Stimulated activated CD4-positive, alpha-beta T cell treated with anti-CD3 and anti-CD28 coated beads, Interleukin-15, amount 100 ng/mL, for 48 hours (primary cell): ENCODE data around the gene PSMD2.
"Not testable (repeated sequence)": the region's sequence is repeated elsewhere in the genome, so short reads cannot be mapped to it uniquely, and the experiment has no call there.

Experiments used
- DNase-seq, 2 donors: peaks; one replicate each; pipeline ENCODE4 v3.0.0-alpha.2; 2020; ENCODE audit warnings: low read depth in 2 of 2

The PSMD2 gene

GRCh38 chr3:184339001-184339400 is 40.0 kb downstream of the PSMD2 start:
- DNase-seq = no peak

GRCh38 chr3:184339451-184340135 is 40.6 kb downstream of the PSMD2 start:
- not testable (repeated sequence) for DNase-seq

DNA sequence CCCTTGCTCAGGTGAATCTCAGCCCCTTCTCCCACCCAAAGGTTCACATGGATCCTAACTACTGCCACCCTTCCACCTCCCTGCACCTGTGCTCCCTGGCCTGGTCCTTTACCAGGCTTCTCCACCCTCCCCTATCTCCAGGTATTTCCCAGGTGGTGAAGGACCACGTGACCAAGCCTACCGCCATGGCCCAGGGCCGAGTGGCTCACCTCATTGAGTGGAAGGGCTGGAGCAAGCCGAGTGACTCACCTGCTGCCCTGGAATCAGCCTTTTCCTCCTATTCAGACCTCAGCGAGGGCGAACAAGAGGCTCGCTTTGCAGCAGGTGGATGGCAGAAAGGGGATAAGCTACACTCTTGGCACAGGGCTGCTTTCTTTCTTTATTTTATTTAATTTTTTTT is 42.9 kb downstream of the PSMD2 start:
- DNase-seq = no peak

DNA sequence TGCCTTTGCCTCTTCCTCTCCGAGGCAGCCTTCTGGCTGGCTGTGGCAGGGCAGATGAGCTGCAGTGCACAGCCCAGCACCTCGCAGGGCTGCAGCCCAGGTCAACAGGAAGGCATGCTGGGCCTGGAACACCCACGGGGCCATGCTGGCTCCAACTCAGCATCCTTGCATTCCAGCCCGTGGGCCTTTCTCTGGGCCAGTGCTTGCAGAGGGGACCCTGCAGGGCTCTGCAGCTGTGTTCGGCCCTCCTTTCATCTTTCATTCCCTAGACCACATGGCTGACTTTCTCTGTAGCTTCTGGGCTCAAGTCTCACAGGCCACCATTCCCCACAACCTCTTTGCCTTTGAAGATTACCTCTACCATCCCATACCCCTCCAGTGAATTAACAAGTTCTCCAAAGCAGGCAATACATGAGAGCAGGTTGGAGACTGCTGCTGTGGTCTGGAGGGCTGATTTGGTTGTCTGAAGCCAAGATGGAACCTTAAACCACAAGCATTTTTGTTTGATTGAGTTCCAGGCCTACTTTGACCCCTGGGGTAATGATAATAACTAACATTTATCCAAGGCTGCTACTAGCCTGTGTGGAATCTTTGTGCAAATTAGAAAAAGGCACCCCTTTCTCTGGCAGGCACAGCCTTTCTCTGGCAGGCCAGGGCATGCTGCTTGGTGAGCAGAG is 44.3 kb downstream of the PSMD2 start:
- DNase-seq = no peak

DNA sequence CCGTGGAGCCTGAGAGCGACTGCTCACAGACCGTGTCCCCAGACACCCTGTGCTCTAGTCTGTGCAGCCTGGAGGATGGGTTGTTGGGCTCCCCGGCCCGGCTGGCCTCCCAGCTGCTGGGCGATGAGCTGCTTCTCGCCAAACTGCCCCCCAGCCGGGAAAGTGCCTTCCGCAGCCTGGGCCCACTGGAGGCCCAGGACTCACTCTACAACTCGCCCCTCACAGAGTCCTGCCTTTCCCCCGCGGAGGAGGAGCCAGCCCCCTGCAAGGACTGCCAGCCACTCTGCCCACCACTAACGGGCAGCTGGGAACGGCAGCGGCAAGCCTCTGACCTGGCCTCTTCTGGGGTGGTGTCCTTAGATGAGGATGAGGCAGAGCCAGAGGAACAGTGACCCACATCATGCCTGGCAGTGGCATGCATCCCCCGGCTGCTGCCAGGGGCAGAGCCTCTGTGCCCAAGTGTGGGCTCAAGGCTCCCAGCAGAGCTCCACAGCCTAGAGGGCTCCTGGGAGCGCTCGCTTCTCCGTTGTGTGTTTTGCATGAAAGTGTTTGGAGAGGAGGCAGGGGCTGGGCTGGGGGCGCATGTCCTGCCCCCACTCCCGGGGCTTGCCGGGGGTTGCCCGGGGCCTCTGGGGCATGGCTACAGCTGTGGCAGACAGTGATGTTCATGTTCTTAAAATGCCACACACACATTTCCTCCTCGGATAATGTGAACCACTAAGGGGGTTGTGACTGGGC is 45.7 kb downstream of the PSMD2 start:
- DNase-seq = no peak

DNA sequence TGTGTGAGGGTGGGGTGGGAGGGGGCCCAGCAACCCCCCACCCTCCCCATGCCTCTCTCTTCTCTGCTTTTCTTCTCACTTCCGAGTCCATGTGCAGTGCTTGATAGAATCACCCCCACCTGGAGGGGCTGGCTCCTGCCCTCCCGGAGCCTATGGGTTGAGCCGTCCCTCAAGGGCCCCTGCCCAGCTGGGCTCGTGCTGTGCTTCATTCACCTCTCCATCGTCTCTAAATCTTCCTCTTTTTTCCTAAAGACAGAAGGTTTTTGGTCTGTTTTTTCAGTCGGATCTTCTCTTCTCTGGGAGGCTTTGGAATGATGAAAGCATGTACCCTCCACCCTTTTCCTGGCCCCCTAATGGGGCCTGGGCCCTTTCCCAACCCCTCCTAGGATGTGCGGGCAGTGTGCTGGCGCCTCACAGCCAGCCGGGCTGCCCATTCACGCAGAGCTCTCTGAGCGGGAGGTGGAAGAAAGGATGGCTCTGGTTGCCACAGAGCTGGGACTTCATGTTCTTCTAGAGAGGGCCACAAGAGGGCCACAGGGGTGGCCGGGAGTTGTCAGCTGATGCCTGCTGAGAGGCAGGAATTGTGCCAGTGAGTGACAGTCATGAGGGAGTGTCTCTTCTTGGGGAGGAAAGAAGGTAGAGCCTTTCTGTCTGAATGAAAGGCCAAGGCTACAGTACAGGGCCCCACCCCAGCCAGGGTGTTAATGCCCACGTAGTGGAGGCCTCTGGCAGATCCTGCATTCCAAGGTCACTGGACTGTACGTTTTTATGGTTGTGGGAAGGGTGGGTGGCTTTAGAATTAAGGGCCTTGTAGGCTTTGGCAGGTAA is 46.5 kb downstream of the PSMD2 start:
- DNase-seq = no peak

- DNase-seq = no peak
Observed at GRCh38 chr3:184346480-184347190, 47.6 kb downstream of the PSMD2 start.

- no peak for DNase-seq
Observed at GRCh38 chr3:184347321-184348056, 48.4 kb downstream of the PSMD2 start.

- DNase-seq = no peak
Observed at GRCh38 chr3:184348057-184348382, 49.0 kb downstream of the PSMD2 start.

GRCh38 chr3:184349563-184350470 is 50.8 kb downstream of the PSMD2 start:
- no peak for DNase-seq

- DNase-seq = no peak
Observed at GRCh38 chr3:184350618-184351017, 51.6 kb downstream of the PSMD2 start.

GRCh38 chr3:184351511-184352148 is 52.6 kb downstream of the PSMD2 start:
- DNase-seq = no peak

DNA sequence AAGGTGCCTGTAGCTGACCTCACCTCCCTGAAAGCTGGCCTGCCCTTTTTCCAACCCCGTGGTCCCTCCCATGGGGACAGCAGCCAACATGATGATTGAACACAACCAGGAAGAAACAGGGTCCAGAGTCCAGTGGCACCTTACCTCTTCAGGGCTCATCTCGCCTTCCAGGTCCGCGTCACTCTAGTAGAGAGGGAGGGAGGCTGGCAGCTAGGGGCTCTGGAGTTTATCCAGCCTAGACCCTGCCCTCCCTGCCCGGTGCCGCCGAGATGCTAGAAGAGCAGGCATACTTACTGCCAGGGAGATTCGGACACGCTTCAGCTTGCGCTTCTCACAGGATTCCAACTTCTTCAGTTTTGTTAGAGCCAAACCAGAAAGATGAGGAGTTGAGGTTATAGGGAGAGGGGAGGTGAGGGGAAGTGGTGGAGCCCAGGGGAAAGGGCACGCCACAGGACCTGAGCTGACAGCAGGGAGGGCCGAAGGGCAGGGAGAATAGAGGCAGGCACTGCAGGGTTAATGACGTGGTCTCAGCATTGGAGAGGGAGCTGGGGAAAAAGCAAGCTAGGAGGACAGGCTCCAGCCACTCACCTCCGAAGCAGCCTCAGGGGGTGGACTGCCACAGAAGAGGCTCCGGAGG is 53.2 kb downstream of the PSMD2 start:
- no peak for DNase-seq

GRCh38 chr3:184352897-184353545 is 54.0 kb downstream of the PSMD2 start:
- no peak for DNase-seq

DNA sequence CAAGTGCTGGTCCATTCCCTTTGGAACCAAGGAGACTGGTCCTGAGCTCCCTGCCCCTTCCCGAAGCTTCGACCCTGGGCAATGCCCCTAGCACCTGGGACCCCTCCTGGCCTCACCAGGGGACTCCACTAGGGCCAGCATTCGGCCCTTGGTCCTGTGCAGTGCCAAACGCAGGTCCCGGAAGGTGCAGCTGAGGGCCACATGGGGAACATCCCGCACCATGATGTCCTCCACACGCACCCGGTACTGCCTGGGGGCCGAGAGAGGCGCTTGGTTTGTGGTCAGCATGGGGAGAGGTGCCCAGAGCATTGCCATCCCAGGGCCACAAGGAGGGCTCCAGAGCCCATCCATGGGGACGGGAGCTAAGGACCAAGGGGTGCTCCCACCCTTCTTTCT is 54.5 kb downstream of the PSMD2 start:
- DNase-seq = no peak

- DNase-seq = peak in 1 of 2 donors; percentile 63
Observed at GRCh38 chr3:184354121-184354728, 55.2 kb downstream of the PSMD2 start.

- no peak for DNase-seq
Observed at GRCh38 chr3:184354754-184355153, 55.7 kb downstream of the PSMD2 start.
